Activated CD4-positive, CD25-positive, alpha-beta regulatory T cell treated with anti-CD3 and anti-CD28 coated beads, Interleukin-2, amount 50 U/mL, for 16 hours (primary cell): ENCODE results near the gene NUDT7.

Experiments used
- DNase-seq: peaks from one replicate; pipeline ENCODE4 v3.0.0-alpha.2; 2020; ENCODE audit warnings: low read depth, low spot score

Gene NUDT7

DNA sequence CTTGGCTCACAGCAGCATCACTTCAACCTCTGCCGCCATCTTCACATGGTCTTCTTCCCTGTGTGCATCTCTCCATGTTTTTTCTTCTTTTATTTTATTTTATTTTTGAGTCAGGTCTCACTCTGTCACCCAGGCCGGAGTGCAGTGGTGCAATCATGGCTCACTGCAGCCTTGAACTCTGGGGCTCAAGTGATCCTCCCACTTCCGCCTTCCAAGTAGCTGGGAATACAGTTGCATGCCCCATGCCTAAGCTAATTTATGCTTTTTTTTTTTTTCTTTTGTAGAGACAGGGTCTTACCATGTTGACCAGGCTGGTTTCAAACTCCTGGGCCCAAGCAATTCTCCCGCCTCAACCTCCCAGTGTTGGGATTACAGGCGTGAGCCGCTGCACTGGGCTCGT is 1.9 kb downstream of the NUDT7 start:
- DNase-seq: no peak

DNA sequence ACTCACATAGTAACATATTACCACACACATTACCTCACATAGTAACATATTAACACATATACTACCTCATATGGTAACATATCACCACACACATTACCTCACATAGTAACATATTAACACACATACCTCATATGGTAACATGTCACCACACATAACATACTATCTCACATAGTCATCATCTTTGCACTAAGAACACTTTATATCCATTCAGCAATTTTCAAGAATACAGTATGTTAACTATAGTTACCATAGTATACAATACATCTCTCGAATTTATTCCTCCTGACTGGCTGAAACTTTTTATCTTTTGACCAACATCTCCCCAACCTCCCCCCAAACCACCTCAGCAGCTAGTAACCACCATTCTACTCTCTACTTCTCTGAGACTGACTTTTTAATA is 7.6 kb downstream of the NUDT7 start:
- DNase-seq: no peak

DNA sequence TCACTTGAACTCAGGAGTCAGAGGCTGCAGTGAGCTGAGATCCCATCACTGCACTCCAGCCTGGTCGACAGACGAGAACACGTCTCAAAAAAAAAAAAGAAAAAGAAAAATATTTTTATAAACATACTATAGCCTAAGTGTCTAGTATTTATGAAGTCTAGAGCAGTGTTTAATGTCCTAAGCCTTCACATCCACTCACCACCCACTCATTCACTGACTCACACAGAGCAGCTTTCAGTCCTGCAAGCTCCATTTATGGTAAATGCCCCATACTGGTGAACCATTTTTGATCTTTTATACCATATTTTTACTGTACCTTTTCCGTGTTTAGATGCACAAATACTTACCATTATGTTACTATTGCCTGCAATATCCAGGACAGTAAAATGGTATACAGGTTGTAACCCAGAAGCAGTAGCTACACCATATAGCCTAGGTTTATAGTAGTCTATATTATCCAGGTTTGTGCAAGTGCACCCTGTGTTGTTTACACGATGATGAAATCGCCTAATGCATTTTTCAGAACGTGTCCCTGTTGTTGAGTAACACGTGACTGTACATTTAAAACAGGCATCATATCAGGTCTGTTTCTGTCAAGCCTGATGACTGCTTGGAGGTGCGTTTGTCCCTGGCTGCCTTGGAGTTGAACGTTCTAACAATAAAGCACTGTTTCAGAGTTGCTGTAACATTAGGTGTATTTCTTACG is 10.1 kb downstream of the NUDT7 start:
- no peak for DNase-seq

DNA sequence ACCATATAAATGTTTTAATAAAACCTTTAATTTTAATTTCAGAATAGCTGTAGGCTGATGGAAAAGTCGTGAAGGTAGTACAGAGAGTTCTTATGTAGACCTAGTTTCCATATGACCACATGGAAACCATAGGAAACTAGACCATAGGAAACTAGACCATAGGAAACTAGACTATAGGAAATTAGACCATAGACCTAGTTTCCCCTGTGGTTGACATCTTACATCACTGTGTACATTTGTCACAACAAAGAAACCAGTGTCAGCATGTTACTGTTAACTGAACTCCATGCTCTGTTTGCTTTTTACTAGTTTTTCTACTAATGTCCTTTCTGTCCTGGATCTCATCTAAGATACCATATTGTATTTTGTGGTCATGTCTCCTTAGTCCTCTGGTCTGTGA is 14.6 kb downstream of the NUDT7 start:
- DNase-seq: no peak

DNA sequence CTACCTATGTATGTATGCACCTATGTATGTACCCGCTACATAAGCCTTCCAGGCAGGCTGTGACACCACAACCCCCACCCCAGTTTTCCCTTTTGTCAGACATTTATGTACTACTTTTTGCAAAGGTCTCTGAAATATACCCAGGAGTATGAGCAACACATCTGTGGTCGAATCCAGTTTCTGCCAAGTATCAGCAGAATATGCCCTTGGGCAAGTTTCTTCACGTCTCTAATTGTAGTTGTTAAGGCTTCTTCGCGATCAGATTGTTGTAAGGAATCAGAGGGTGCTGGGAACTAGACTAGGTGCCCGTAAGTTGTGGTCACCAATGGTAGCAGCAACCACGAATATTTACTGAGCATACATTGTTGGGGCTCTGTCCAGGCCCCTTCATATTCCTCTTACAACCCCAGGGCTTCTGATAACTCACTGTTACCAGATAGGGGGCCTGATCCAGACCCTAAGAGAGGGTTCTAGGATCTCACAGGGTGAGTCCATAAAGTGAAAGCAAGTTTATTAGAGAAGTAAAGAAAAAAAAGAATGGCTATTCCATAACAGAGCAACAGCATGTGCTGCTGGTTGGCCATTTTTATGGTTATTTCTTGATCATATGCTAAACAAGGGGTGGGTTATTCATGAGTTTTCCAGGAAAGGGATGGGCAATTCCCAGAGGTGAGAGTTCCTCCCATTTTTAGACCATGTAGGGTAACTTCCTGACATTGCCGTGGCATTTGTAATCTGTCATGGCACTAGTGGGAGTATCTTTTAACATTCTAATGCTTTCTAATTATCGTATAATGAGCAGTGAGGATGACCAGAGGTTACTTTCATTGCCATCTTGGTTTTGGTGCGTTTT is 16.6 kb downstream of the NUDT7 start:
- no peak for DNase-seq

DNA sequence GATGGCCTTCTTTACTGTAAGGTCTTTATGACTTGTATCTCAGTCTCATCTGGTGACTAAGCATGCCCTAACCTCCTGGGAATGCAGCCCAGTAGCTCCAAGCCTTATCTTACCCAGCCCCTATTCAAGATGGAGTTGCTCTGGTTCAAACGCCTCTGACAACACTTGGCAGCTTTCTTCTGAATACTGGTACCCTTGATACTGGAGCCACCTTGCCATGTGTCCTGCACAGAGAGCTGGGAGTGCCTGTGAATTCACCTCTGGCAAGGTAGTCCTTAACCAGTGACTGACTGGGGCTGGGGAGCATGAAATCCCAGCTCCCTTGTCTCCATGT is 17.2 kb downstream of the NUDT7 start:
- DNase-seq: no peak

DNA sequence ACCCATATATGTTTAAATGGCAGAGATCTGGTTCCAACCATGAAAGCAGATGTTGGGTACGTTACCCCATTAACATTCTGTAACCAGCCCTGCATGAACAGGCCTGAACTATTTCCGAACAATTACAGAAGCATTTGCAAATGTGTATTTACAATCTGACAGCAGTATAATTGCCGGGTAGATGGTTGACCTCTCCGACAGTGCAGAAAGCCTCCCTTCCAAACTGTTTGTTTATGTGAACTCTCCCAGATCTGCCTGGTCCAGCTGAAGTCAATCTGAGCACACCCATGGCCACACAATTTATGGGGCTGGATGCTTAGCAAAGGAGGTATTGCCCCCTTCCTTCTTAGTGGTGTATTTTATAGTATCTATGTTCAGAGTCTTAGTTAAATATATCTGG is 21.8 kb downstream of the NUDT7 start:
- no peak for DNase-seq

DNA sequence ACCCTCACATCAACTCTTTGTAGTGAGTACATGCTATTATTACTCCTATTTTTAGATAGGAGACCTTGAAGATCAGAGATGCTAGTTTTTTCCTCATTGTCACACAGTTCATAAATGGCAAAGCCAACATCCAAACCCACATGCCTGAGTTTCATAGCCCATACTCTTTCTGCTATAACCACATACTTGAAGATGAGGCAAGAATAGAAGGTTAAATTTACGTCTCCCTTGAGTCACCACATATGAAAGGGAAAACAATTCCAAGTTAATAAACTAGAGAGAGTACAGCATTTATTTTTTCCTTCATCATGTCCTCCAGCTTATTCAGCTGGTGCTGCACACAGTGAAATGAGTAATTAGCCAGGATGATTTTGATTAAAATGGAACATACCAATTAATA is 23.7 kb downstream of the NUDT7 start:
- no peak for DNase-seq

DNA sequence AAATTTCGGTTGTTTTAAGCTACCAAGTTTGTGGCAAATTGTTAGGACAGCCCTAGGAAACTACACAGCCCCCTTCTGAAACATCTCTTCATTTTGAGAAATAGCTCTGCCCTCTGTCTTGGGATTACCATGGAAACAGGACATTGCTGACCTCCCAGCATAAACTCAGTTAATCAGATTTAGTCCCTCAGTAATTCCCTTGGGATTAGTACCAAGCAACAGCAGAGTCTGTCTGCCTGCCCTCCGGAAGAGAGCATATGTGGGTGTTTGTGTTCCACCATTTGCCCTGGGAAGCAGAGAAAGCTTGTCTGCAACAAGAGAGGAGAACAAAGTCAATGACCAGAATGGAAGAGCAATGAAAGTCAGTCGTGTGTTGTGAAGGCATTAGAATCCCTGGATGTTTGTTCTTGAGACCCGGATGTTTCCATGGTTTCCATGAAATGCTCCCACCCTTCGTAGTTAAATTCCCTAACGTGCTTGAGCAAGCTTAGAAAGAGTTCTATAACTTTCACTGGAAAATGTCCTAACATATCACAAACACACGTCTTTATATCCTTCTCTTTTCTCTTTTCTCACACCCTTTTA is 26.2 kb downstream of the NUDT7 start:
- DNase-seq: no peak

DNA sequence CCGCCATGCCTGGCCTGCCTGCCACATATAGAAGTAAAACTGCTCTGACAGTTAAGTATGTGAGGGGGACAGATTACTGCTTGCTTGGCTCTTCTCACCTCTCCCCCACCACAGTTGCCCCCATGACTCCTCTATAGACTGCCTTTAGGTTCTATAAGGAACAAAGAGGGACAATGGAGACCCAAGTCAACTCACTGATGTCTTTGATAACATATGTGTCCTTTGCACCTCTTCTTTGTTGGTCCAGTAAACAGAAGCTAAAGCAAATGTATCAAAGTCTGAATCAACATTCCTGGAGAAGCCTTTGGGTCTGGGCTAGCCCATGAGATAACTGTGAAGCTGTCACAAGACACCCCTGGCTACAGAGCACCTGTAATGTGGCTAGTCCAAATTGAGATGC is 27.1 kb downstream of the NUDT7 start:
- DNase-seq: no peak

DNA sequence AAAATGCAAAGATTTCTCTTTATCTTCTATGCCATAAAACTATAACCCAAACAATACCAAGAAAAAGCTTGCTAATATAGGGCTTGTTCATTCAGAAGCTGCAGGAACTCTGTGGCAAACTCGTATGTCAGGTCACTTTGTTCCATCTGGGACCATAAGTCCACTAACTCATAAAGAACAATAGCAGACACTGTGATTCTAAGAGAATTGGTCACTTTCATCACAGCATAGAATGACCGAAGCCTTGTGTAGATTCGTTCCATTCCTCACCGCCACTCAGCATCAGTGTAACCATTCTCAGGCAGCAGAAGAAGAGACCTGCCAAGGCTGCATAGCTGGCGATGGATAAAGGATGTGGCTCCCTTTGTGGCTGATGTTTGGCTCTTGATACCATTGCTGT is 35.7 kb downstream of the NUDT7 start:
- no peak for DNase-seq

DNA sequence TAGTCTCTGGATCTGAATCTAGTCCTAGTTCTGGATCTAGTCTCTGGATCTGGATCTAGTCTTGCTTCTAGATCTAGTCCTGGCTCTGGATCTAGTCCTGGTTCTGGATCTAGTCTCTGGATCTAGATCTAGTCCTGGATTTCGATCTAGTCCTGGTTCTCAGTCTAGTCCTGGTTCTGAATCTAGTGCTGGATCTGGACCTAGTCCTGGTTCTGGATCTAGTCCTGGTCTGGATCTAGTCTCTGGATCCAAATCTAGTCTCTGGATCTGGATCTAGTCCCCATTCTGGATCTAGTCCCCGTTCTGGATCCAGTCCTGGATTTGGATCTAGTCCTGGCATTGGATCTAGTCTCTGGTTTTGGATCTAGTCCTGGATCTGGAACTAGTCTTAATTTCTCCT is 36.2 kb downstream of the NUDT7 start:
- no peak for DNase-seq

DNA sequence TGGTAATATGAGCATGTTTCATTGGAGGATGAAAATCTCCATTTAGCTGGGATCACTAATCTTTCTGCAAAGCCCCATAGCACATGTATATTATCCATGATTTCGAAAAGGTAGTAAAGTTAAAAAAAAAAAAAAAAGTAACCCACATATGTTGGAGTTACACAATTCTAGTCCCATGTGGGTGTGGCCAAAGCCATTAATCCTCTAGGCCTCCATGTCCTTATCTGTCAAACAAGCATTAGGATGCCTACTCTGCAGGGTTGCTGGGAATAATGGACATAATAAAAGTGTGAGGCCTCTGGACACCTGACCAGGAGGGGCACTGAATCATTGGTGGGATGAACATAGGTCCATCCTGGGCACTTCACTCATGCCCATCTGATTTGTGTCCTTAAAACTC is 36.9 kb downstream of the NUDT7 start:
- no peak for DNase-seq

DNA sequence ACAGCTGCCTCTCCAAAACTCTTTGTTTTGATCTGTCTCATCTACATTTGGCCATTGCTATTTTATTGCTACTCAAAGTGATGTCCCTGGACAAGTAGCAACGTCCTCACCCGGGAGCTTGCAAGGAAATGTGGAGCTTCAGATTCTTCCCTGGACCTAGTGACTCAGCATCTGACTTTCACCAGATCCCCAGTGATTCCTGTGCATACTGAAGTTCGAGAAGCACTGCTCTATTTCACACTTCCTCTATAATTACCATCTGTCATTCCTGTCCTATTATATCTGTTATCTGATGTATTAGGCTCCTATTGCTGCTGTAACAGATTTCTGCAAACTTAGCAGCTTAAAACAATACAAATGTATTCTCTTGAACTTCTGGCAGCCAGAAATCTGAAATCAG is 37.5 kb downstream of the NUDT7 start:
- DNase-seq: no peak

DNA sequence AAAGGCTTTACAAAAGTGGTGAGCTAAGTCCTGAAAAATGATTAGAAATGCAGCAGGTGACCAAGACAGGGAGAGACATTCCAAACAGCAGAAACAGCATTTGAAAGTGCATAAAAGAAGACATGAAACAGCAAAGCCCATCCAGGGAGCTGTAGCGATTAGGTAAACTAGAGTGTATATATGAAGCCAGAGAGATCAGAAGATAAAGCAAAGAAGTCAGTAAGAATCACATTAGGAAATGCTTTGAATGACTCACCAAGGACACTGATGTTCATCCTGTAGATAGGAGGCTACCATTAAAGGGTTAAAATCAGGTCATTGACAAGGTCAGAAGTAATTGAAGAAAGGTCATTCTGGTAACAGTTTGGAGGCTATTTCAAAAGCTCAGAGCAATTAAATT is 38.5 kb downstream of the NUDT7 start:
- DNase-seq: no peak

DNA sequence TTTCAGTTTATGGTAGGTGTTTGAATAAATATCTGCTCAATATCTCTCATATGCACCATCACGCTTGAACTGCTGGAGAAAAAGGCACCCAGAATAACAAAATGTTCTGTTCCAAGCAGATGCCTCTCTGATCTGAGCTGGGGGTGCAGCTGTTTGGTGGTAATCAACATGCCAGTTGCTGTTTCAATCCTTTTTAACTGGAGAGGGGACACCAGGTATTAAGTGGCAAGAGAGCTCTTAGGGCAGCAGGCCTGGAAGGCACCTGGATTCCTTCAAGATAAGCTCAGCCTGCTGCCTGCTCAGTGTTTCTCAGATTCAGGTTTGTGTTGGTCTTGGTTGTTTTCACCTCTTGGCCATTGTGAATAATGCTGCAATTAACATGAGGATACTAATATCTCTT is 38.9 kb downstream of the NUDT7 start:
- DNase-seq: no peak

DNA sequence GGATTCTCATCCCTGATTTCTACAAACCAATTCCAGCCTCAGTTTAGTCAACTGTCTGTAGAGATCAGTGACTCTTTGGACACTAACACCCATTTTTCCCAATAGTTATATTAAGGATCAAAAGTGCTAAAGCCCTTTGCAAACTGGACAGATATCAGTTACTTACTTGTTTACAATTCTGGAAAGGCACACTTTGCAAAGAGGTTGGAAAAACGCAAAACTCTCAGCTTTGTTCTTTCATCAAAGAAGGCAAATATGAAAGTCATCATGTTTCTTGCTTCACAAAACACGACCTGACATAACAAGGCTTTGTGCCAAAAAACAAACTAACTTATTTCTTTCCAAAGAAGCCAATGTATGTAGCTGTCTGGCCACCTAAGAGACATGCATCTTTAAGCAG is 39.9 kb downstream of the NUDT7 start:
- DNase-seq: no peak

DNA sequence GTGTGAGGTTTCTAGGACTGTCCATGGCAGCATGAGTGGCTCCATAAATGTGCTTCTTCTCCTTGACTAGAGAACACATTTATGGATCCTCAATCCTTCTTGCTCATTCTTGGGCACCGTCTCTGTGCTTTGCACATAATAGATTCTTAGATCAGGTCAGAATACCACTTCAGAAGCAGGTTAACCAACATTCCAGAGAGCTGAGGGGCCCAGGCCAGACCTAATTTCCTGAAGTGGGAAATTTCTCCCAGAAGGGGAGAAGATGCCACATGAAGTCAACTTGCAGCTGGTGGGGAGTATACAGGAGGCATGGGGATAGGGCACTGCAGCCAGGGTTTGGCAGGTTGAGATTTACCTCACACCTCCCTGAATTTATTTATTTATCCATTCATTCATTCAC is 41.7 kb downstream of the NUDT7 start:
- no peak for DNase-seq

DNA sequence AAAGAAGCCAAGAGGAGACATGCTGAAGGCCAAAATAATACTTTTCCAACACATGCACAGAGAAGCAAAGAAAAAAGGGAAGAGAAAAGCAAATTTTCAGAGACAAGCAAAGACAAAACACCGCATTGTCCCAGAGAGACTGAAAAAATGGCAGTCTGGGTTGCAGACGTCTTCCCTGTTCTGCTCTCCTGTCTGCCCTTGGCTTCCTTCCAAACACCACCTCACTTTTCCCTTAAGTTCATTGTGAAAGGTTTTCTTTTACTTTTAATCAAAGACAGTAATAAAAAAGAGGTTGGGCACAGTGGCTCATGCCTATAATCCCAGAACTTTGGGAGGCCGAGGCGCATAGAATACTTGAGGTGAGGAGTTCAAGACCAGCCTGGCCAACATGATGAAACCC is 44.9 kb downstream of the NUDT7 start:
- DNase-seq: no peak

DNA sequence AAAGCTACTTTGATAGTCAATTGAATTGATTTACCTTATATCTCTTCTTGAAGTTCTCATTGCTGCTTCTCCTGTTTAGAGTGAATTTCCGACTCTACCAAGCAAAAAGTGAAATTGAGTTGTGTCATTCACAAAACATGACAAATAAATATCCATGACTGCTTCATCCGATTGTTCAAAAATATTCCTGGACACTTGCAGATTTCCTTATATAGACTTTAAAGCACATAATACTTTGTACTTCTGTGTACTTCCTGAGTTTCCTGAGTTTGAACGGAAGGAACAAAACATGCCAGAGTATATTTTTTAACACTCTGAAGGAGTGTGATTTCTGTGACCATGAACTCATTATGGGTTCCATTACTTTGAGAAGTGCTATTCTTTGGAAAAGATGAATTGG is 45.5 kb downstream of the NUDT7 start:
- no peak for DNase-seq

DNA sequence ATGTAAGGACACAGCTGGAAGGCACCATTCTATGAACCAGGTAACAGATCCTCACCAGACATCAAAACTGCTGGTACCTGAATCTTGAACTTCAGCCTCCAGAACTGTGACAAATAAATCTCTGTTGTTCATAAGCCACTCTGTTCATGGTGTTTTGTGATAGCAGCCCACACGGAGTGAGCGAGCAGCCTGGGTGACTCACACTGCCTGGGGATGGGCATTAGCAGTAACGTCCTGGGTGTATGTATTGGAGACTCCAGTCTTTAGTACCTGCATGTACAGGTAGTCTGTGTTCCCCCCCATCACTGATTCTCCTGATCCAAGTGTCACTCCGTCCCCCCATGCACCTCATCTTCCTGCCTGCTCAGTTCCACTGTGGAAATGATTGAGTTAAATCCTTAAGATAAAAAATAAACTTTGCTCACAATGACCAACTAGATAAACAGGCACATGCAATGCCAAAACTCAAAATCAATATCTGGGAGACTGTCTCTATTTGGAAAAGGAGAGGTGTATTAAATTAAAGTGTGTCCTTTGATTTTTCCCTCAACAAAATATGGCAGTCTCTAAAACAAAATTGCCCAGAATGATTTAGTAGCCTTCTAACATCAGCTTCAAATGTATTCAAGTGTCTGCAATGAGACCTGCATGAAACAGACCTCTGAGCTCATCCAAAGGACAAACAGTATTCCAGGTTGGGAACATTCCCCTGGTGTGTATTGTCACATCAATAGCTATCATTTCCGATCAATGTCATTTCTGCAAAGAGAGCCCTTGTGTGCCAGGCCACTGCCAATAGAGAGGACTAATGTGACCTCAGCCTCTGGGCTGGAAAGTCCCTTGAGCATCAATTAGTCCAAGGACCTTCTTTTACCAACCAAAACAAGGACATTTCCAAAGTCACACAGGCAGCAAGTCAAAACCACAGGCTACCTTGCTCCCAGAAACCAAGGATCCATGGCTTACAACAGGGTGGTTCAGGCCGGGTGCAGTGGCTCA is 53.9 kb downstream of the NUDT7 start:
- no peak for DNase-seq

DNA sequence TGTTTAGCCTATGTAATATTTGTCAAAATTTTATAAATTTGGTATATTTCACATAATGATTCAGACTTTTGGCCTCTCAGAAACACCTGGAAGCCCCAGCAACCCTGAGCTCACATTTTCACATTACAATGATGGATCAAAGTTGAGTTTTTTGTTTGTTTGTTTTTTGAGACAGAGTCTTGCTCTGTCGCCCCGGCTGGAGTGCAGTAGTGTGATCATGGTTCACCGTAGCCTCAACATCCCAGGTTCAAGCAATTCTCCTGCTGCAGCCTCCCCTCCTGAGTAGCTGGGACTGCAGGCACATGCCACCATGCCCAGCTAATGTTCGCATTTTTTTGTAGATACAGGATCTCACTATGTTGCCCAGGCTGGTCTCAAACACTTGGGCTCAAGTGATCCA is 55.4 kb downstream of the NUDT7 start:
- no peak for DNase-seq
